Erythroblast (primary cell): ENCODE results near the gene GABBR2.

ENCODE experiments used
- GATA1 ChIP-seq: IDR thresholded peaks from 2 replicates; pipeline ENCODE4 v1.6.1; 2011; ENCODE audit warnings: low read depth, mild to moderate bottlenecking, control low read depth, low read length, moderate library complexity
- POLR2A ChIP-seq: IDR thresholded peaks from 2 replicates; pipeline ENCODE4 v1.6.1; 2011; ENCODE audit warnings: mild to moderate bottlenecking, low read length

- no peak for TF ChIP-seq POLR2A
- TF ChIP-seq GATA1: no peak
Measured at GRCh38 chr9:98406469-98406868, 302.3 kb downstream of the GABBR2 start.
